Upper lobe of left lung (tissue), 4 donors: ENCODE results near the gene SGCA.

Experiments used
- POLR2AphosphoS5 ChIP-seq, 2 donors: sonication (generic); formaldehyde crosslinking; IDR thresholded peaks; one replicate each; pipeline ENCODE4 v1.5.1; 2017; ENCODE audit warnings: antibody characterized with exemption in 2 of 2
- TF ChIP-seq, protein P1 (sequence below), 6 experiments: fragments of 450-650 bp in 4 of 6; fragments of 200-600 bp in 2 of 6; sonication (generic) in 2 of 6; IDR thresholded peaks; one replicate each; pipeline ENCODE4 v1.5.1; 2016 to 2019; ENCODE audit warnings: antibody characterized with exemption in 6 of 6

DNA sequence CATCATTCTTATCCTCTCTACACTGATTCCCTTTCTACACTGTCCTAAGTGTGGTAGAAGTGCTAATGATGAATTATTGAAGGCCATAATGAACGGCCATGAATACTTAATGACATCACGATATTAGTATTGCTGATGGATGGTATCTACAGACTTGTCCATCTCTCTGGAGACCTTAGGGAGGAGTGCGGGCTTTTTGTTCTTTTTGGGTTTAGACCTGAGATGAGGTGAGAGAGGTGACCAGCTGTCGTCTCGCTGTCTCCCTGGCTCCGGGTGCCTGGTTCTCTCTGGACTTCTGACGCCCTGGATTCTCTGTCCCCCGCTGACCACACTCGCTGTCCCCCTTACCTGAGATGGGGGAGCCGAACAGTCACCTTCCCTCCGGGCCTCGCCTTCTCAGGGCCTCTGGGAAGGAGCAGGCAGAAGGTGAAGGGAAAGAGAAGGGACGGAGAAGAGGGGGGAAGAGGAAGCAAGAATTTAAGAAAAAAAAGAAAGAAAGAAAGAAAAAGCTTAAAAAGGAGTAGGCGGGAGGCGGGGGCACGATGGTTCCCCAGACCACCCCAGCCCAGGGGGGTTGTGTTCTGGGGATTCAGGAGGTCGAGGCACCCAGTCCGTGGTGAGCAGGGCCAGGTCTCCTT is 17.1 kb downstream of the SGCA start:
- no peak for TF ChIP-seq POLR2AphosphoS5 (IDR thresholded peaks at IDR 0.05)
- TF ChIP-seq, protein P1, sequence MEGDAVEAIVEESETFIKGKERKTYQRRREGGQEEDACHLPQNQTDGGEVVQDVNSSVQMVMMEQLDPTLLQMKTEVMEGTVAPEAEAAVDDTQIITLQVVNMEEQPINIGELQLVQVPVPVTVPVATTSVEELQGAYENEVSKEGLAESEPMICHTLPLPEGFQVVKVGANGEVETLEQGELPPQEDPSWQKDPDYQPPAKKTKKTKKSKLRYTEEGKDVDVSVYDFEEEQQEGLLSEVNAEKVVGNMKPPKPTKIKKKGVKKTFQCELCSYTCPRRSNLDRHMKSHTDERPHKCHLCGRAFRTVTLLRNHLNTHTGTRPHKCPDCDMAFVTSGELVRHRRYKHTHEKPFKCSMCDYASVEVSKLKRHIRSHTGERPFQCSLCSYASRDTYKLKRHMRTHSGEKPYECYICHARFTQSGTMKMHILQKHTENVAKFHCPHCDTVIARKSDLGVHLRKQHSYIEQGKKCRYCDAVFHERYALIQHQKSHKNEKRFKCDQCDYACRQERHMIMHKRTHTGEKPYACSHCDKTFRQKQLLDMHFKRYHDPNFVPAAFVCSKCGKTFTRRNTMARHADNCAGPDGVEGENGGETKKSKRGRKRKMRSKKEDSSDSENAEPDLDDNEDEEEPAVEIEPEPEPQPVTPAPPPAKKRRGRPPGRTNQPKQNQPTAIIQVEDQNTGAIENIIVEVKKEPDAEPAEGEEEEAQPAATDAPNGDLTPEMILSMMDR (IDR thresholded peaks at IDR 0.05), result no peak
